Measurements from ENCODE around the gene SLC39A8. TPM values are rescaled to one million over a fixed set of nuclear protein-coding genes. Genes with fewer than 3 reads are reported as not detected.

SLC39A8 gene
- total RNA-seq, 4 donors from 2014 or later, result 9.4 to 38.6 (median 14.4) TPM

DNA sequence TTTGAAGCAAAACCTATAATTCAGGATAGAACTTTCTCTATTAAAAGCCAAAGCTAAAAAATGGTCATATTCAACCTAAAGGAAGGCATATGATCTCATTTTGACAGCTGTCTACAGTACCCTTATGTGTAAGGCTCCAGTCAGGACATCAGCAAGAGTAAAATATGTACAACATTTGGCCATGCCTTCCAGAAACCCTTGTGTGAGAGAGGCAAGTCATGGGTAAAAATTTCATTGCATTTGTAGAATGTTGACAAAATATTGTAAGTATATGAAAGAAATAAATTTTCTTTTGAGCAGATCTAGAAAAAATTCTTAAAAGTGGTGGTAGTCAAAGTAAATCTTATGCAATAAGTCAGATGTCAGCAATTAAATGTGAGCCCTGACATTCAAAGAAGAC is 132.3 kb downstream of the SLC39A8 start:
- no peak overlapping the region for H3K4me3 ChIP-seq
- no peaks in the 10 kb centered on the region for H3K36me3 ChIP-seq
- no peaks in the 10 kb centered on the region for H3K4me1 ChIP-seq
- TF ChIP-seq CTCF (IDR thresholded peaks at IDR 0.05) (no peak), POLR2A (IDR thresholded peaks at IDR 0.05) (no peak)
- H3K9me3 ChIP-seq, result no peaks in the 10 kb centered on the region
- no peak for DNase-seq
- no peaks in the 10 kb centered on the region for H3K27me3 ChIP-seq
- H3K27ac ChIP-seq, result no peak overlapping the region
- intact Hi-C loops (cut with DNase I; ENCODE audit: low total_unique reads), result no loop called here

Small RNA genes within 50 kb of the gene (small RNA-seq; reads per million reads assigned to genes)
- not detected for gene RN7SL728P

Other genes starting within 250 kb of the SLC39A8 start
- 10 to 100 TPM; 18.8 to 56.3 (median 30.8) TPM for gene NFKB1, start 155.9 kb upstream of the SLC39A8 start, total RNA-seq

Data from uterus (tissue), 4 donors.